ENCODE measurements around the gene SPACDR. TPM values are rescaled to one million over a fixed set of nuclear protein-coding genes. Genes with fewer than 3 reads are reported as not detected.

The SPACDR gene
- total RNA-seq, 2 experiments from 2014 or later, result 0.64 to 0.93 TPM

- Mint-ChIP-seq H3K9me3 (no peaks in the 10 kb centered on the region), H3K27ac (no peak overlapping the region), H3K4me3 (no peak overlapping the region), H3K36me3 (ENCODE audit: low read depth) (no peaks in the 10 kb centered on the region), H3K4me1 (ENCODE audit: low read depth) (peaks cover 22% of the 10 kb centered on the region), H3K27me3 (no peaks in the 10 kb centered on the region)
- ChIA-PET CTCF (interaction anchor here (0.6 to 1.0 kb wide), 2 partner anchors 14 to 598 kb away, joined by 3 read pairs; no protein-coding TSS in a partner anchor), POLR2A (no interaction called here)
- TF ChIP-seq CTCF (IDR thresholded peaks at IDR 0.05), result no peak
- no peaks in the 10 kb centered on the region for H3K9me3 ChIP-seq (ENCODE audit: control insufficient read depth in 1 of 2, insufficient read depth in 1 of 2, low read length in 2 of 2)
- H3K27ac ChIP-seq (ENCODE audit: low read depth in 1 of 2, low read length in 2 of 2), result no peak overlapping the region
- no peak overlapping the region for H3K4me3 ChIP-seq (ENCODE audit: low read length)
- H3K36me3 ChIP-seq (ENCODE audit: insufficient read depth, low read length), result no peaks in the 10 kb centered on the region
- H3K27me3 ChIP-seq (ENCODE audit: control insufficient read depth in 1 of 2, insufficient read depth in 2 of 2, low read length in 2 of 2), result no peaks in the 10 kb centered on the region
- ATAC-seq (ENCODE audit: poor library complexity), result no peak
- intact Hi-C loops (cut with DNase I, micrococcal nuclease), result no loop called here
- peaks cover 19% of the 10 kb centered on the region for H3K4me1 ChIP-seq (ENCODE audit: insufficient read depth, low read length)
- no peak for DNase-seq
These were observed 32.4 kb upstream of the SPACDR start for GRCh38 chr7:100496509-100496908.

- Mint-ChIP-seq H3K36me3 (ENCODE audit: low read depth) (no peaks in the 10 kb centered on the region), H3K4me1 (ENCODE audit: low read depth) (peaks cover 27% of the 10 kb centered on the region), H3K4me3 (peak overlapping the region; percentile 80), H3K27me3 (no peaks in the 10 kb centered on the region), H3K9me3 (no peaks in the 10 kb centered on the region), H3K27ac (peak overlapping the region; percentile 24)
- peak; percentile 89 for ATAC-seq (ENCODE audit: poor library complexity)
- Histone ChIP-seq H3K36me3 (ENCODE audit: insufficient read depth, low read length) (no peaks in the 10 kb centered on the region), H3K9me3 (ENCODE audit: control insufficient read depth in 1 of 2, insufficient read depth in 1 of 2, low read length in 2 of 2) (no peaks in the 10 kb centered on the region), H3K27me3 (ENCODE audit: control insufficient read depth in 1 of 2, insufficient read depth in 2 of 2, low read length in 2 of 2) (no peaks in the 10 kb centered on the region), H3K4me3 (ENCODE audit: low read length) (peak overlapping the region; percentile 35), H3K27ac (ENCODE audit: low read depth in 1 of 2, low read length in 2 of 2) (no peak overlapping the region), H3K4me1 (ENCODE audit: insufficient read depth, low read length) (peaks cover 29% of the 10 kb centered on the region)
- CTCF ChIA-PET, result interaction anchor here (0.7 to 1.1 kb wide), 3 partner anchors 9 to 66 kb away, joined by 3 to 5 read pairs (median 3); partner anchors contain the start of gene NYAP1
- no peak for TF ChIP-seq CTCF (IDR thresholded peaks at IDR 0.05)
- POLR2A ChIA-PET, result interaction anchor here (0.8 to 1.7 kb wide), 9 partner anchors 14 to 212 kb away, joined by 3 to 10 read pairs (median 3); partner anchors contain the start of genes FBXO24, LRCH4, MEPCE and POP7
- intact Hi-C loops (cut with DNase I, micrococcal nuclease), result no loop called here
- peak; percentile 41 to 79 (median 58) for DNase-seq
These were observed 29.6 kb upstream of the SPACDR start for GRCh38 chr7:100493476-100494264.

GRCh38 chr7:100492738-100493475 lies 28.8 kb upstream of the SPACDR start:
- Mint-ChIP-seq H3K27ac (peak overlapping the region; percentile 24), H3K36me3 (ENCODE audit: low read depth) (no peaks in the 10 kb centered on the region), H3K4me3 (peak overlapping the region; percentile 80), H3K9me3 (no peaks in the 10 kb centered on the region), H3K4me1 (ENCODE audit: low read depth) (peaks cover 27% of the 10 kb centered on the region), H3K27me3 (no peaks in the 10 kb centered on the region)
- H3K4me3 ChIP-seq (ENCODE audit: low read length), result peak overlapping the region; percentile 35
- ATAC-seq (ENCODE audit: poor library complexity) (no peak), DNase-seq (no peak)
- H3K36me3 ChIP-seq (ENCODE audit: insufficient read depth, low read length), result no peaks in the 10 kb centered on the region
- TF ChIP-seq CTCF (IDR thresholded peaks at IDR 0.05), result no peak
- ChIA-PET POLR2A (interaction anchor here (0.8 to 1.7 kb wide), 7 partner anchors 14 to 213 kb away, joined by 3 to 10 read pairs (median 3); partner anchors contain the start of genes FBXO24, LRCH4 and POP7), CTCF (interaction anchor here (0.9 to 1.1 kb wide), 2 partner anchors 9 kb away, joined by 3 to 5 read pairs; partner anchors contain the start of gene NYAP1)
- H3K4me1 ChIP-seq (ENCODE audit: insufficient read depth, low read length), result peaks cover 29% of the 10 kb centered on the region
- H3K27me3 ChIP-seq (ENCODE audit: control insufficient read depth in 1 of 2, insufficient read depth in 2 of 2, low read length in 2 of 2), result no peaks in the 10 kb centered on the region
- intact Hi-C loops (cut with DNase I, micrococcal nuclease), result no loop called here
- no peaks in the 10 kb centered on the region for H3K9me3 ChIP-seq (ENCODE audit: control insufficient read depth in 1 of 2, insufficient read depth in 1 of 2, low read length in 2 of 2)
- H3K27ac ChIP-seq (ENCODE audit: low read depth in 1 of 2, low read length in 2 of 2), result no peak overlapping the region

All from CD4-positive, alpha-beta T cell (primary cell).